HL-60/S4 treated with retinoic acid at 250 ng/mL for 4 days and 3 days (cell line): ENCODE results near the gene MPIG6B.

Experiments
- in situ Hi-C: fragments of 300-500 bp; cut with MboI; formaldehyde crosslinking; loops from 2 replicates; pipeline ENCODE4 v1.7.0; 2022; ENCODE audit warnings: low sequenced_read_pairs

Gene MPIG6B

GRCh38 chr6:31736768-31737314 is 13.7 kb downstream of the MPIG6B start:
- in situ Hi-C loops = no loop called here

GRCh38 chr6:31737315-31737990 is 14.3 kb downstream of the MPIG6B start:
- in situ Hi-C loops = no loop called here

- in situ Hi-C loops = no loop called here
Measured at GRCh38 chr6:31737991-31738979, 15.1 kb downstream of the MPIG6B start.

GRCh38 chr6:31739639-31740396 is 16.6 kb downstream of the MPIG6B start, which contains the start of gene MSH5:
TSS of gene MSH5 (plus strand) at chr6:31740005. CDS start at chr6:31740467, 462 bp downstream.
- in situ Hi-C loops = no loop called here

- in situ Hi-C loops = no loop called here
Measured at GRCh38 chr6:31740397-31741223, 17.4 kb downstream of the MPIG6B start.

GRCh38 chr6:31741815-31742214 is 18.6 kb downstream of the MPIG6B start:
- in situ Hi-C loops = no loop called here

GRCh38 chr6:31742894-31743293 is 19.7 kb downstream of the MPIG6B start:
- in situ Hi-C loops = no loop called here

GRCh38 chr6:31744422-31744821 is 21.2 kb downstream of the MPIG6B start:
- in situ Hi-C loops = no loop called here

- in situ Hi-C loops = no loop called here
Measured at GRCh38 chr6:31749301-31750036, 26.3 kb downstream of the MPIG6B start.

- in situ Hi-C loops = no loop called here
Measured at GRCh38 chr6:31750411-31751022, 27.3 kb downstream of the MPIG6B start.

- in situ Hi-C loops = no loop called here
Measured at GRCh38 chr6:31752739-31753319, 29.7 kb downstream of the MPIG6B start.

GRCh38 chr6:31758281-31758680 is 35.1 kb downstream of the MPIG6B start:
- in situ Hi-C loops = no loop called here

GRCh38 chr6:31760790-31761189 is 37.6 kb downstream of the MPIG6B start:
- in situ Hi-C loops = no loop called here

GRCh38 chr6:31761343-31761742 is 38.2 kb downstream of the MPIG6B start:
- in situ Hi-C loops = no loop called here

- in situ Hi-C loops = no loop called here
Measured at GRCh38 chr6:31762356-31762755, 39.2 kb downstream of the MPIG6B start, which contains the start of gene SAPCD1. TSS of gene SAPCD1 (plus strand) at chr6:31762656. CDS start at chr6:31763055, 399 bp downstream.

- in situ Hi-C loops = no loop called here
Measured at GRCh38 chr6:31762878-31763618, 39.9 kb downstream of the MPIG6B start.

GRCh38 chr6:31763619-31763940 is 40.4 kb downstream of the MPIG6B start:
- in situ Hi-C loops = no loop called here

GRCh38 chr6:31764198-31764597 is 41.0 kb downstream of the MPIG6B start:
- in situ Hi-C loops = no loop called here
